HFF-Myc (cell line): ENCODE data around the gene SPSB2.
A peak's percentile ranks its signal among the peaks of the same experiment; 100 is the strongest.

Experiments
- DNase-seq: peaks from one replicate; pipeline ENCODE4 v3.0.0-alpha.2; 2011; ENCODE audit warnings: low read depth; ENCODE audit errors: extremely low read depth
- H3K4me3 ChIP-seq: replicated peaks from 2 replicates; pipeline ENCODE4 v1.5.1; 2011; ENCODE audit warnings: low read depth, mild to moderate bottlenecking, control low read depth, low read length
- CTCF ChIP-seq: IDR thresholded peaks from 2 replicates; pipeline ENCODE4 v1.5.1; 2012; ENCODE audit warnings: mild to moderate bottlenecking, low read depth, low read length, control low read depth; ENCODE audit errors: missing control alignments

Gene SPSB2

GRCh38 chr12:6829536-6830220 is 43.4 kb downstream of the SPSB2 start:
- peak overlapping the region; percentile 99 for H3K4me3 ChIP-seq

DNA sequence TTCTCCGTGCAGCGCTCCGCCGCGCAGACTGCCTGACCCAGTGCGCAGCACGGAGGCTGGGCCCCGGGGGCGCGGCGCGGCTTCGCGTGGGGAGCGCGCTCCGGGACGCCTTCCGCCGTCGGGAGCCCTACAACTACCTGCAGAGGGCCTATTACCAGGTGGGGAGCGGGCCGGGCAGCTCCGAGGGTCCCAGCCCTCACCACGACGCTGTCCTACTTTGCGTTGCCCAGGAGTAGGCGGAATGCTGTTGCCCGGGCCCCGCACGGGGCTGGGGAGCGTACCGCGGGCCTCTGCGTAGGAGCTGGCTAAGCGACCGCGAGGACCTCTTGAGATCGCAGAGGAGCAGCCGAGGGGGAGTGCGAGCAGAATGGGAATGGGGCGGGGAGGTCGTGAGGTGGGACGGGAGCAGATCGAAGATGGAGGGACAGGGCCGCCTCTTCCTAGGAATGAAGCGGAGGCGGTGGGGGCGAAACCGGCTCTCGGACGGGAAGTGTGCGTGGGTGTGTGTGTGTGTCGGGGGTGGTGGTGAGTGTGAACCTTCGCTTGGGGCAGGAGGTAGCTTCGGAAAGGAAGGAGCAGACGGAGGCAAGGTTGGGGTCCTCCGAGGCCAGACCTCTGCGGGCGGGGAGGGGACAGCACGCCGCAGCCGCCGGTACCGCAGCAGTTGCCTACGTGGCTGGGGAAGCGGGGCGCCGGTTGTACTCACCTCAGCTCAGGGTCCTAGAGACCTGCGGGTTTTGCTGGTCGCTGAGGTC is 44.1 kb downstream of the SPSB2 start:
- DNase-seq = no peak
- no peak for TF ChIP-seq CTCF
- H3K4me3 ChIP-seq = peak overlapping the region; percentile 99

More at GRCh38 chr12:6829536-6830220, 43.4 kb downstream of the SPSB2 start:
- TF ChIP-seq CTCF = peak; percentile 20
- no peak for DNase-seq

- no peak for TF ChIP-seq CTCF
- no peak for DNase-seq
- peak within 1 kb of the TSS; percentile 99 for H3K4me3 ChIP-seq
These were observed 44.9 kb downstream of the SPSB2 start, which contains the start of gene P3H3 for GRCh38 chr12:6827982-6828780. P3H3 (plus strand) TSS chr12:6828407; CDS start chr12:6828441, 34 bp downstream.

GRCh38 chr12:6827437-6827911 is 45.6 kb downstream of the SPSB2 start:
- peak overlapping the region; percentile 99 for H3K4me3 ChIP-seq
- TF ChIP-seq CTCF = no peak
- DNase-seq = peak; percentile 85

DNA sequence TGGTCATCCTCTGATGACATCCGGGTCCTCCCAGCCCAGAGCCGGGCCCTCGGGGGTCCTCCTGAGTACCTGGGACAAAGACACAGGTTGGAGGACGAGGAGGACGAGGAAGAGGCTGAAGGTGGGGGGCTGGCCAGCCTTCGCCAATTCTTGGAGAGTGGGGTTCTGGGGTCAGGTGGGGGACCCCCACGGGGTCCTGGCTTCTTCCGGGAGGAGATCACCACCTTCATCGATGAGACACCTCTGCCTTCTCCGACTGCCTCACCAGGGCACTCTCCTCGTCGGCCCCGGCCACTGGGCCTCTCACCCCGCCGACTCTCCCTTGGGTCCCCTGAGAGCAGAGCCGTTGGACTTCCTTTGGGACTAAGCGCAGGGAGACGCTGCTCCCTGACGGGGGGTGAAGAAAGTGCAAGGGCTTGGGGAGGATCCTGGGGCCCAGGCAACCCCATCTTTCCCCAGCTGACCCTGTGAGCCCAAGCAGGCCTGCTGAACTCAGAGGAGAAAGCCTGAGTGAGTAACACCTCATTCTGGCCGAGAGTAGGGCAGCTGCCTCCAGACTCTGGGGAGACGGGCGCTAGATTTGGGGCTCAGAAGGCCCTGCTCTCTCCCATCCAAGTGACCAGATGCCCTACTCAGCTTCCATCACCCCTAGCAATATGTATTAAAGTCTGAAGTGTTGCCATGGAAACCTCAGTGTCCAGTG is 46.2 kb downstream of the SPSB2 start:
- H3K4me3 ChIP-seq = peak overlapping the region; percentile 99
- DNase-seq = no peak
- no peak for TF ChIP-seq CTCF

DNA sequence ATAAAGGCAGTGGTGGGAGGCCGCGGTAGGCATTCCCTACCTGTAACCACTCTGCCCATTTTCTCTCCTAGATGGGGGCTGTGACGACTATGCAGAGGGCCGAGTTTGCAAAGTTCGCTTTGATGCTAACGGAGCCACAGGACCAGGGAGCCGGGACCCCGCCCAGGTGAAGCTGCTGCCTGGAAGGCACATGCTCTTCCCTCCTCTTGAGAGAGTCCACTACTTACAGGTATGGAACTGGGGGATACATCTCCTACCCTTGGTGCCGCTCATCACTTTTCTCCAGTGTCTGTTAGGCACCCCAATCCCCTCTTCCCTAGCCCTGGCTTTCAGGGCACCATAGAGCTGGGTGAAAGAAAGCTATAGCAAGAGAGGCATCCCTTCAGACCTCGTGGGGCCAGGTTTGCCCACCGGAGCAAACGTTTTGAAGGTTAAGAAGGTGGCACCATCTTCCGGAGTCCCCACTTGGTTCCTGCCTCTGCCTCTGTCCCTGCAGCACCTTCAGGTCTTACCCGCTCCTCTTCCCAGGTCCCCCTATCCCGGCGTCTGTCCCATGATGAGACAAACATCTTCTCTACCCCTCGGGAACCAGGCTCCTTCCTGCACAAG is 46.9 kb downstream of the SPSB2 start:
- DNase-seq = no peak
- TF ChIP-seq CTCF = no peak
- H3K4me3 ChIP-seq = no peak overlapping the region
